Type B pancreatic cell (in vitro differentiated cells): ENCODE measurements around the gene KASH5. TPM values are rescaled to one million over a fixed set of nuclear protein-coding genes. Genes with fewer than 3 reads are reported as not detected.
A peak's percentile ranks its signal among the peaks of the same experiment; 100 is the strongest.

Experiments
- DNase-seq: peaks from one replicate; pipeline ENCODE4 v3.0.0; 2021; ENCODE audit warnings: mixed read lengths; ENCODE audit not compliant: unreplicated experiment; ENCODE audit errors: extremely low spot score
- H3K27ac Mint-ChIP-seq: 2 replicates; pipeline ENCODE4 v1.8.0; 2021; ENCODE audit warnings: mild to moderate bottlenecking, mixed read lengths
- H3K27me3 Mint-ChIP-seq: 2 replicates; pipeline ENCODE4 v1.8.0; 2021; ENCODE audit warnings: mixed read lengths
- H3K36me3 Mint-ChIP-seq: 2 replicates; pipeline ENCODE4 v1.8.0; 2021; ENCODE audit warnings: mixed read lengths
- H3K4me1 Mint-ChIP-seq: one replicate; pipeline ENCODE4 v1.8.0; 2021; ENCODE audit warnings: mixed read lengths; ENCODE audit not compliant: unreplicated experiment
- H3K4me3 Mint-ChIP-seq: 2 replicates; pipeline ENCODE4 v1.8.0; 2021; ENCODE audit warnings: mild to moderate bottlenecking, mixed read lengths
- H3K9me3 Mint-ChIP-seq: 2 replicates; pipeline ENCODE4 v1.8.0; 2021; ENCODE audit warnings: mixed read lengths
- total RNA-seq: library from RNA; stranded (reverse); gene quantifications from 2 replicates; pipeline ENCODE4 v1.2.1, GENCODE V29; 2021; ENCODE audit warnings: low replicate concordance
- TF ChIP-seq, protein P1 (sequence below): fragments of 200-600 bp; sonication (generic); conservative IDR thresholded peaks from 2 replicates; pipeline ENCODE4 v1.5.0; 2021; ENCODE audit warnings: antibody characterized with exemption, mild to moderate bottlenecking

Gene KASH5
- total RNA-seq, 1 donor from 2014 or later: not detected

DNA sequence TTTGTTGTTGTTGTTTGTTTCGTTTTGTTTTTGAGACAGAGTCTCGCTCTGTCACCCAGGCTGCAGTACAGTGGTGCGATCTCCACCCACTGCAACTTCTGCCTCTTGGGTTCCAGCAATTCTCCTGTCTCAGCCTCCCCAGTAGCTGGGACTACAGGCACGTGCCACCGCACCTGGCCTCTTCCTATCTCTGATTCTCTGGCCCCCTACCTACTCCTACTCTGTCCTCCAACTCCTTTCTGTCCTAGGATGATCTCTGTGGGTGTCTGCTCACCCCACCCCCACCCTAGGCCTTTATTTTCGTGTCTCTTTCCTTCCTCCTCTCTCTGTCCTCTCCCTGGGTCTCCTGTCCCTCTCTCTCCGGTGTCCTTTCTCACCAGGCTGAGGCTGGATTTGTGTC, 62.4 kb downstream of the KASH5 start:
- peak overlapping the region; percentile 39 for H3K27ac Mint-ChIP-seq
- DNase-seq: no peak
- peaks cover 16% of the 10 kb centered on the region for H3K4me1 Mint-ChIP-seq
- H3K4me3 Mint-ChIP-seq: peak overlapping the region; percentile 97
- H3K36me3 Mint-ChIP-seq: peaks cover 12% of the 10 kb centered on the region
- TF ChIP-seq, protein P1, sequence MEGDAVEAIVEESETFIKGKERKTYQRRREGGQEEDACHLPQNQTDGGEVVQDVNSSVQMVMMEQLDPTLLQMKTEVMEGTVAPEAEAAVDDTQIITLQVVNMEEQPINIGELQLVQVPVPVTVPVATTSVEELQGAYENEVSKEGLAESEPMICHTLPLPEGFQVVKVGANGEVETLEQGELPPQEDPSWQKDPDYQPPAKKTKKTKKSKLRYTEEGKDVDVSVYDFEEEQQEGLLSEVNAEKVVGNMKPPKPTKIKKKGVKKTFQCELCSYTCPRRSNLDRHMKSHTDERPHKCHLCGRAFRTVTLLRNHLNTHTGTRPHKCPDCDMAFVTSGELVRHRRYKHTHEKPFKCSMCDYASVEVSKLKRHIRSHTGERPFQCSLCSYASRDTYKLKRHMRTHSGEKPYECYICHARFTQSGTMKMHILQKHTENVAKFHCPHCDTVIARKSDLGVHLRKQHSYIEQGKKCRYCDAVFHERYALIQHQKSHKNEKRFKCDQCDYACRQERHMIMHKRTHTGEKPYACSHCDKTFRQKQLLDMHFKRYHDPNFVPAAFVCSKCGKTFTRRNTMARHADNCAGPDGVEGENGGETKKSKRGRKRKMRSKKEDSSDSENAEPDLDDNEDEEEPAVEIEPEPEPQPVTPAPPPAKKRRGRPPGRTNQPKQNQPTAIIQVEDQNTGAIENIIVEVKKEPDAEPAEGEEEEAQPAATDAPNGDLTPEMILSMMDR: no peak
- H3K27me3 Mint-ChIP-seq: peaks cover 2% of the 10 kb centered on the region
- no peaks in the 10 kb centered on the region for H3K9me3 Mint-ChIP-seq

DNA sequence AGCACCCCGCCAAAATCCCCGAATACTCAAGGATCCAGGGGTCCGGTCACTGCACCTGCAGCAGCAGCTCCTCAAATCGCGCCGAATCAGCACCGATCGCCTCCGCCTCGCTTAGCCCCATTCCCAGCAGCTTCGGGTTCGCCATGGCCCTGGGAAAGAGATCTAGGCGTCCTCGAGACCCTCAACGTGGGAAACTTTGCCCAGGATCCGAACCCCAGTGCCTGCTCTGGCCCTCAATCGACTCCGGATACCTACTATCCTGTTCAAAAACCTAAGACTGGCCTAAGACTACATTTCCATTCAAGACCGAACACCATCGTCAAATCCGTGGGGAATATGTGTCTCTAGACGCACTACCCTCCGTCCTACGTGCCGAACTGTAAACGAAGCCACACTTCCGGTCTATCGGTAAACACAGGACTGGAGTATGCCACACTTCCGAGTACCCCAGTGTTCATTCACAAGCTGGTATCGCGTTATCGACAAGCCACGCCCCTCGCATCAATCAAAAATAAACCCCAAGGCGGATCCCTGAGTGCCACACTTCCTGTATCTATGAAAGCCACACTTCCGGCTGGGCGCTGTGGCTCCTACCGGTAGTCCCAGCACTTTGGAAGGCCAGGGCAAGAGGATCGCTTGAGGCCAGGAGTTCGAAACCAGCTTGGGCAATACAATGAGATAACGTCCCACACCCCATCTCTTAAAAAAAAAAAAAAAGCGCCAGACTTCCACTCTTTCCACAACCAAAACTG, 63.6 kb downstream of the KASH5 start, which contains the start of gene PIH1D1:
Gene PIH1D1, minus strand, starts transcription at position 385 of the 752 bp plus-strand sequence. Its CDS starts 240 bp downstream, at position 145.
- H3K4me1 Mint-ChIP-seq: peaks cover 16% of the 10 kb centered on the region
- H3K9me3 Mint-ChIP-seq: no peaks in the 10 kb centered on the region
- DNase-seq: peak; percentile 95
- TF ChIP-seq, protein P1: peak; percentile 45
- H3K4me3 Mint-ChIP-seq: peak within 1 kb of the TSS; percentile 97
- peaks cover 12% of the 10 kb centered on the region for H3K36me3 Mint-ChIP-seq
- H3K27me3 Mint-ChIP-seq: peaks cover 2% of the 10 kb centered on the region
- H3K27ac Mint-ChIP-seq: peak within 1 kb of the TSS; percentile 97

GRCh38 chr19:49453013-49453756, 65.1 kb downstream of the KASH5 start, which contains the start of gene ALDH16A1:
ALDH16A1 (plus strand) TSS chr19:49453225; CDS start chr19:49453332, 107 bp downstream.
- peaks cover 16% of the 10 kb centered on the region for H3K4me1 Mint-ChIP-seq
- peak within 1 kb of the TSS; percentile 97 for H3K4me3 Mint-ChIP-seq
- peaks cover 14% of the 10 kb centered on the region for H3K36me3 Mint-ChIP-seq
- H3K27ac Mint-ChIP-seq: peak within 1 kb of the TSS; percentile 97
- DNase-seq: peak; percentile 99
- H3K27me3 Mint-ChIP-seq: peaks cover 2% of the 10 kb centered on the region
- TF ChIP-seq, protein P1: no peak
- no peaks in the 10 kb centered on the region for H3K9me3 Mint-ChIP-seq

DNA sequence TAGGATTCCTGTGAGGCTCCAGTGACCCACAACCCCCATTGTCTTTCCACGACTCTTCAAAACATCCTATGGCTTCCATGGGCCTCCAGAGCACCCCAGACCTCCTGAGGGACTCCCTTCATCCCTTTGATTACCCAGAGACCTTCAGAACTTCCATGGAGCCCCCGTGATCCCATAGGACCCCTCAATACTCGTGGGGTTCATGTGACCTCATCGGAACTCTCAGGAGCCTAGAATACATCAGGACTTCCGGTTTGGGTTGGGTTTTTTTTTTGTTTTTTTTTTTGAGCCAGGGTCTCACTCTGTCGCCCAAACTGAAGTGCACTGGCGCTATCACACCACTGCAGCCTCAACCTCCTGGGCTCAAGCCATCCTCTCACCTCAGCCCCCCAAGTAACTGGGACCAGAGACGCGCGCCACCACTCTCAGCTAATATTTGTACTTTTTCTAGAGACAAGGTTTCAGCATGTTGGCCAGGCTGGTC, 65.8 kb downstream of the KASH5 start:
- H3K36me3 Mint-ChIP-seq: peaks cover 9% of the 10 kb centered on the region
- peak overlapping the region; percentile 97 for H3K27ac Mint-ChIP-seq
- H3K27me3 Mint-ChIP-seq: peaks cover 2% of the 10 kb centered on the region
- peak overlapping the region; percentile 97 for H3K4me3 Mint-ChIP-seq
- H3K9me3 Mint-ChIP-seq: no peaks in the 10 kb centered on the region
- DNase-seq: no peak
- peaks cover 16% of the 10 kb centered on the region for H3K4me1 Mint-ChIP-seq
- TF ChIP-seq, protein P1: no peak

- no peak for DNase-seq
- H3K27ac Mint-ChIP-seq: peak overlapping the region; percentile 5
- peaks cover 2% of the 10 kb centered on the region for H3K27me3 Mint-ChIP-seq
- TF ChIP-seq, protein P1: no peak
- no peaks in the 10 kb centered on the region for H3K9me3 Mint-ChIP-seq
- peak overlapping the region; percentile 26 for H3K4me3 Mint-ChIP-seq
- peaks cover 9% of the 10 kb centered on the region for H3K36me3 Mint-ChIP-seq
- peaks cover 10% of the 10 kb centered on the region for H3K4me1 Mint-ChIP-seq
Measured at GRCh38 chr19:49455773-49456172, 67.7 kb downstream of the KASH5 start.
